ENCODE results near the gene CYP11A1.
A peak's percentile ranks its signal among the peaks of the same experiment; 100 is the strongest.

Gene CYP11A1

DNA sequence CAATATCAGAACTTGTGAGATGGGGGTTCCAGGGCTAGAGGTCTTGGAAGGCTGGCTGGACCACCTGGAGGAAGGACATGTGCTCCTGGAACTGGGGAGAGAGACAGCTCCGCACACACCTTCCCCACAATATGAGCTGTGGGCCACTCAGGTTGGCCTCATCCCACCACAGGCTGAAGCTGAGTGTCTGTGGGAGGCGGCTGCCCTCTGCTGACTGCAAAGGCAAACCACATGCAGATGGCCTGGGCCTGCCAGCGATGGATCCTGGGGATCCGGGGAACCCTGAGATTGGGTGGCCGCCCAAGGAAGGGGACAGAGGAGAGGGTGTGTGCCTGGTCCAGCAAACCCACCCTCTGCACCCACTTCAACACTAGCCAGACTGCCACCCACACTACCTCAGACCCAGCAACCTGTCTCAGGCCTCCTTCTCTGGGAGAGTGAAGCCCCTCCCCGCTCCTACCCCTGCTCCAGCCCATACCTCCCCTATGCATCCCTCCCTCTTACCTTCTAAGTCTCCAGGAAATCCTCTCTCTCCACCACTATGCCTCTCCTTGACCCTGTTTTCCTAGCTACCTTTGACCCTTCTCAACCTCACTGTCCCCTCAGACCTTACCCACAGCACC, 44.8 kb downstream of the CYP11A1 start:
- DNase-seq (ENCODE audit: low spot score) = peak; percentile 35

DNA sequence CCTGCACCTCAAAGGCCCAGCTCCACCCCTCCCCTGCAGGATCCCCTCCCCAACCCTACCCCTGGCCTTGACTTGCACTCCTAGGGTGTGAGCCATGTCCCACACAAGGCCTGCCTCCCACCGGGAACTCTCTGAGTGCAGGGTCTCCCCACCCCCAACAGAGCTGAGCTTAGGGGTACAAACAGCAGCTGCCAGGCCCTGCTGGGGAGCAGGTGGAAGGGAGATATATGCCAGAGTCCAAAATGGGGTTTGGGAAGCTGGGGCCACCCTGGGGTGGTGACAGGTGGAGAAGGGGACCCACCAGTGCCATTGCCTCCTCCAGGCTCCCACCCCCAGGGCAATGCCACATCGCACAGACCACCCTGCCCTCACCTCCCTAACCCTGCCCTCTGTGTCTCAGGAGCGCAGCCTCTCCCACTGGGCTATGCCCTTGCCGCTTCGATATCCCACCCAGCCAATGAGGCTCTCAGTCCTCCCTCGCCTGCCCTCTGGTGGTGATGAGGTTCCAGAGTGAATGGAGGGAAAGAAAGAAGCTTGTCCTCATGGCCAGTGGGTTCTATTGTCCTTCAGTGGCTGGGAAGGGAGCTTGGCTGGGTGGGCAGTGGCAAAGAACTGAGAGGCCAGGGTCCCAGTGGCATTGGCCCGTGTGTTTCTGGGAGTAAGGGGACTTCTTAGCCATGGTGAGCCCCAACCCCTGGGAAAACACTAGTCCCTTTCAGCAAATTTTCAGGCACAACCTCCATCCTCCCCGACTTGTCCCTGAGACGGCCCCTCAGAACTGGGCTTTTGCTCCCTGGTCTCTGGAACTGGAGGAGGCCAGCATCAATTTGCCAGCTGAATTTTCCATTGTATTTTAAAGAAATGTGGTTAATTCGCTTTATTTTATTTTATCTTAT, 46.8 kb downstream of the CYP11A1 start:
- peak; percentile 30 for DNase-seq (ENCODE audit: low spot score)

DNA sequence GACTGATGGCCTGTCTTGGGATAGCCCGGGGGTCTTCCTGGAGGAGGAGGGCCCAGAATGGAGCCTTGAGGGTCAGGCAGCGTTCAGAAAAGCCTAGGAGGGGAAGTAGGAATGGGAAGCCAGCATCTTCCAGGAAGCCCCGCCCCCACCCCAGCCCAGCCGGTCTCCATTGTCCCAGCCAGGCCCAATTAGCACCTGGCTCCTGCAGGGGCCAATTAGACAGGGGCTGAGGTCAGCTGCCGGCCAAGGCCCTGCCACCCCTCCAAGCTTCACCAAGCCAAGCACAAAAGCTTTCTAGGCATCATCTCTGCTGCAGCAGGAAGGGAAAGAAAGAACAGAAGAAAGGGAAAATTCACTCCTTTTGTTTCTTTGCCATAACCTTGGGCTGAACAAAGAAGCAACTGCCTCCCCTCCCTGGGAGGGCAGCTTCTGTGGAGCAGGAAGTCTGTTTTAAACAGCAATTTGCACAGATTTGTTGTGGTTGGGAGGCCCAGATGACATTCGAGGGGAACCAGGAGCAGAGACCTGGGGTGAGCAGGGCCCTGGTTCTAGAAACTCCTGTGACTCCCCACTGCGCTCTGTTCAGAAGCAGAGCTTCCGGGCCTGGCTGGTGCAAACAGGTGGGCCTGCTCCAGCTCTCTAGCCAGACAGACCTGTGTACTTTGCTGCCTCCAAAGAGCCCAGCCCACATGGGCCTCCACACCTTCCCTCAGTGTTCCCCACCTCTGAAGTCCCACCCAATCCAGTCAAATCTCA, 47.7 kb downstream of the CYP11A1 start:
- DNase-seq (ENCODE audit: low spot score) = no peak

DNA sequence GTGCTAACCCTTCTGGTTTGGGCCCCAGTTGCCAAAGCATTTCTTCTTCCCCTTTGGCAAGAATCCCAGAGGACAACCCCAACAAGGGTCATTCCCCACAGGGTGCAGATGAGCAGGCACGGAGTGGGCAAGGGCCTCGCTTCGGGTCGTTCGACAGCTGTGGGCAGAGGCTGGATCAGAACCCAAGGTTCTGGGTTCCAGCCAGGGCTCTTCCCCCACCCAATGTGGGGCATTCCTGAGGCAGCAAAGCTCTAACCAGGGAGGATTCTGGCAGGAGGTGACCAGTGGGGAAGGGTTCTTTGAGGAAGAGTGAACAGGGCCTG, 48.3 kb downstream of the CYP11A1 start:
- no peak for DNase-seq (ENCODE audit: low spot score)

DNA sequence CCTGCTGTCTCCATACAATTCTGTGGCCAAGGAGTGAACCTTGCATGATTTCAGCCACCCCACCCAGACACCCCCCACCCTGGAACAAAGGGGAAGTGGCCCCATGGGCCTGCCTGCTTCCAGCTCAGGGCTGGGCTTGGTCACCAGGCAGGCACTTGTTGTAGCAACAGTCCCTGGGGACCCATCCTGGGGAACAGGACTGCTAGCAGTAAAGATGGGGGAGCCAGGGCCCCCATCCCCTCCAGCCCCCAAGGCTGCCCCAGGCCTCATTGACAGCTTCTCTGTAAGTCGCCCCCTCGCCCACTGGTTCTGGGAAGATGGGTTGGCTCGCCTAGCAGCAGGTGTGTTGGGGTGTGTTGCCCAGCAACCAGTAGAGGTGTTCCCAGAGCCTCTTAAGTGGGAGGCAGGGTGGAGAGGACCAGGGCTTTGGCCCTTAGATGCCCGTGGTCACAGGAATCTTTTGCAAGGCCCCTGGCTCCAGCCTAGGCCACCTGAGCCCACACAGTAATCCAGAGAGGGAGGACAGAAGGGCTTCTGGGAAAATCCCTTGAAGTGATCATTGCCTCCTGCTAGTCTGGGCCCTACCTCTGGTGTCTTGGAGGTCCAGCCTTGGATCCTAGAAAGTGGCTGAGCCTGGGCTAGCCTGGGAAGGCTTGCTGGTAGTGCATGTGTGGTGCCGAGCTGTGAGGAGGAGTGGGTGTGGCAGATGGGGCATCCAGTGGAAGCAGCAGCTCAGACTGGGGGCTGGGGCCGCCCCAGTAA, 48.9 kb downstream of the CYP11A1 start:
- no peak for DNase-seq (ENCODE audit: low spot score)

DNA sequence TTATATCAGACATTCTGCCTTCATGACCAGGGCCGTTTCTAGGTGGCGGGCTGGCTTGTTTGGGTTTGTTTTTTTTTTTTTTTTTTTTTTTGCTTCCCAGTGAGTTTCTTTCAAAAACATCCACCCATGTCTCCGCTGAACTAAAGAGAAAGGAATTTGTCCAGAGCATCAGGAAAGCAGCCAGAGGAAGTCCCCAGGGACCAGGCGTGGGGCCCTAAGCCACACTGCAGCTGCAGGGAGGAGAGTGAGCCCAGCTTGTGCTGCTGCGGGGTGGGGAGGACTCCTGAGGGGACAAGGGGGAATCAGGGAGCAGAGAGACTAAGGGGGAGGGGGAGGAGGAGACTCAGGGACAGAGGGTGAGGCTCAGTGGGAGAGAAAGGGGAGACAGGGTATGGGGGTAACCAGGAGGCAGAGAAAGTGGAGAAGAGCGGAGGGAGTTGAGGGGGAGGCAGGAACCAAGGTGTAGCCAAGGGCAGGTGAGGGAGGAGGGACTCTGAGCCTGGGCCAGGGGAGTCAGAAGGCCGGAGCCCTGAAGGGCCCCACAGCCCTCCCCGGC, 49.5 kb downstream of the CYP11A1 start:
- peak; percentile 13 for DNase-seq (ENCODE audit: low spot score)

DNA sequence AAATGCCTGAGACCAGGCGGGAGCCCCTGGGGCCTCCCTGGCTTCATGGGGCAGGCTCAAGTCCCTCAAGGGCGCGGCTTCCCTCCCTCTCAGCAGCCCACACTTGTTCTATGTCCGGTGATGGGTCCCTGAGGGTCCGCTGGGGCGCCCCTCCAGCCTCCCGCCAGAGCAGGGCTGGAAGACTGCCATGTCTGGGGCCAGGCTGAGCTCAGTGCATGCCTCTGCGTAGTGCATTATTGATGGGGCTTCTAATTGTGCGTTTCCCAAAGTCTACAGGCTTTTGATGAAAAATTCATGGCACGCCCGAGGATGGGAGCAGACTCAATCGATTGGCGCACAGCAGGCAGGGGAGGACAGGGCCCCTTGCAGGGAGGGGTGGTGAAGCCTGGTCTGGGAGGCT, 51.3 kb downstream of the CYP11A1 start:
- no peak for DNase-seq (ENCODE audit: low spot score)

DNA sequence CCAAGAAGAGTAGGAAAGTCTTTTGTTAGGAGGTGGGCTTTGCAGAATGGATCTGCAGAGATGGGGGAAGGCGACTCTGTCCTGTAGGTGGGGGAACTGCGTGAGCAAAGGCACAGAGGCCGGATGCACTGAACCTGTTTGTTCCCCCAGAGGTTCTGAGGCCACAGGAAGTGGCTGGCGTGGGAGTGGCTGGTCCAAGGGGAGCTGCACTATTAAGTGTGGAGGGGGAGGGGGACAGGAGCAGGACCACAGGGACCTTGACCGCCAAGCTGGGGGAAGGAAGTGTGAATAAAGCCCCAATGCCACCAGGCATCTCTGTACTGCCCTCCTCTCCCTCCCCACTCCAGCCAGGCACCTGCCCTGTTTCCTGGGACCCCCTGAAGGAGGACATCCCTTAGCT, 51.8 kb downstream of the CYP11A1 start:
- no peak for DNase-seq (ENCODE audit: low spot score)

DNA sequence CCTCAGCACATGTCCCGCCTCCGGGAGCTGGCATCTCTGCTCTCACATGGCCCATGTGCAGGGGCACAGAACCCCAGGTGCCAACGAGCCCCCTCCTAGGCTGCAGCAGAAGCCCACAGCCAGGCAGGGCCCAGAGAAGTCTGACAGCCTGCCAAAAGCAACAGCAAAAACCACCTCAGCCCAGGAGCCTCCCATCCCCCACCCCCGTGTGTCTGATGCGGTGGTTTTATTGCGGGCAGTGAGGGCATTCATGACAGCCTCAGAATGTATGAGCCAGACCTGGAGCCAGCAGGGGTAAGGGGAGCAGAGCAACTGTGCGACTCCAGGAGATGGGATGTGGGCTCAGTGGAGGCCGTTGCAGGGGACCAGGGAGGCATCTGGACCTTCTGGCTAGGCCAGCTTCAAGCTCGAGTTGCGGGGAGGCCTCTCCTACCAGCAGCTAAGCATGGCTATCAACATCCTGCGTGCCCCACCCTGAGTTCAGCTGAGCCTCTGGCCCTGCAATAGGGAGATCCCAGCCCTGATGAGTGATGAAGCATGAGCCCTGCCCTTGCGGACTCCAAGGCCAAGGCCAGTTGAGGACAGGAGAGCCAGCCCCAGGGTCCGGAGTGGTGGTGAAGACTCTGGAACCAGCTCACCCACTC, 52.5 kb downstream of the CYP11A1 start:
- no peak for DNase-seq (ENCODE audit: low spot score)

DNA sequence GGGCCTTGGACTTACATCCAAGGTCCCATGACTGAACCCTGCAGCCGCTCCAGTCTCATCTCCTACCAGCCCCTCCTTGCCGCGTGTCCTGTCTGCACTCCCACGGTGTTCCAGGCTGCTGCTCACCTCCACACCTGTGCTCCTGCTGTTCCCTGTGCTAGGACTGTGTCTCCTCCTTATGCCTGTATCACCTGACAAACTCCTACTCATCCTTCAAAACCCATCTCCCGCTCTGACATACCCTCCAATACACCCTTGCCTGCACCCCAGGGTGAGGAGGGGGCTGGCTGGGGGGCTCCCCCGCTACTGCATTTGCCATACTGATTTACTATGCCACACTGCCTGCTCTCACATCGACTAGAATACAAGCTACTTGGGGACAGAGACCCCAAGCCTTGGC, 53.6 kb downstream of the CYP11A1 start:
- no peak for DNase-seq (ENCODE audit: low spot score)

DNA sequence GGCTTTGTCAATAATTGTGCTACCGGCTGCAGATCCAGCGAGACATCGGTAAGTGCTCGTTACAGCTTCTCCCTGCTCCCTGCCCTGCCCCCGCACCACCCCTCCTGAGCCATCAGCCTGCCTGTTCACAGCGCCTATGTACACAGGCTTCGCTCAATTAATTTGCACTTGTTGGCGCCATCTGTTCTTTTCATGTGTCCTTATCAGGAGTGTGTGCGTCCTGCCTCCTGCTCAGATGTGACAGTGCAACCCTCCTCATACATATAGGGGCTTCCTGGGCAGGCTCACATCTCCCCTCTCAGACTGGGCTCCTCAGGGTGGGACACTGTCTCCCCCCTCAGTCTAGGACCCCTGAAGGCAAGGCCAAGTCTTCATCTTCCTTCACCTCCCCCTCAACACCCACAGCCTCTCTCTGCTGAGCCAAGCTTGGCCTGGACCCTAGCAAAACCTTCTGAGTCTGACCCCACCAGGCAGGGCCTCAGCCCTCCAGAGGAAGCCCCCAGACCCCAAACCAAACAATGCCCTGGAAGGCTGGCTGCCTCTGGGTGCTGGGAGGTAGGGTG, 54.9 kb downstream of the CYP11A1 start:
- no peak for DNase-seq (ENCODE audit: low spot score)

DNA sequence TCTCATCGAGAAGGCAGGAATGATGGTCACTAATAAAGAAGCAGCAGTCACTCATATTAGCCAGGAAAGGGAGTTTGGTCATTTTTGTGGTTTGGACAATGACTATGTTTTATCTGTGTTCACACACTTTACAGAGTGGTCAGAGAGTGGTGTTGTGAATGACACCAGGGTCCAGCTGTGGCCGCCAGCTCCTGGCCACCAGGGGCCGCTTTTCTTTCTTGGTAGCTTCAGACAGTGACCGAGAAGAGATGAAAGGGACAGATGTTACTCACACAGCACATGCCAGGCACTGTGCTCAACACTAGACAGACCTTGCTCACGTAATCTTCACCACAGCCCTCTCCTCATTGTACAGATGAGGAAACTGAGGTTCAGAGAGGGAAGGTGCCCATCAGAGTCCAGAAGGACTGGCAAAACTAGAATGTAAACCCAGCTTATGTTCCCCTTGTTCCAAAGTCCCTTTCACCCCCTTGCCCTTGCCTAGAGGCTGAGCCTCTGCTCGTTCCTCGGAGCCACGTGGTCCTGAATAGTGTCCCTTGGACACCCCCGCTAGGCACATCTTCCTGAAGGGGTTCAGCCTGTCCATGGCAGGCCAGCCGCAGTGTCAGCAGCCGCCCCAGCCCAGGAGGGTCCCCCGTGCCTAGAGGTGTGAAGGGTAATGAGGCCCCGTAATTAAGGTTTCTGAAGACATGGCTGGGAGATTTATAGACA, 55.6 kb downstream of the CYP11A1 start:
- no peak for DNase-seq (ENCODE audit: low spot score)

DNA sequence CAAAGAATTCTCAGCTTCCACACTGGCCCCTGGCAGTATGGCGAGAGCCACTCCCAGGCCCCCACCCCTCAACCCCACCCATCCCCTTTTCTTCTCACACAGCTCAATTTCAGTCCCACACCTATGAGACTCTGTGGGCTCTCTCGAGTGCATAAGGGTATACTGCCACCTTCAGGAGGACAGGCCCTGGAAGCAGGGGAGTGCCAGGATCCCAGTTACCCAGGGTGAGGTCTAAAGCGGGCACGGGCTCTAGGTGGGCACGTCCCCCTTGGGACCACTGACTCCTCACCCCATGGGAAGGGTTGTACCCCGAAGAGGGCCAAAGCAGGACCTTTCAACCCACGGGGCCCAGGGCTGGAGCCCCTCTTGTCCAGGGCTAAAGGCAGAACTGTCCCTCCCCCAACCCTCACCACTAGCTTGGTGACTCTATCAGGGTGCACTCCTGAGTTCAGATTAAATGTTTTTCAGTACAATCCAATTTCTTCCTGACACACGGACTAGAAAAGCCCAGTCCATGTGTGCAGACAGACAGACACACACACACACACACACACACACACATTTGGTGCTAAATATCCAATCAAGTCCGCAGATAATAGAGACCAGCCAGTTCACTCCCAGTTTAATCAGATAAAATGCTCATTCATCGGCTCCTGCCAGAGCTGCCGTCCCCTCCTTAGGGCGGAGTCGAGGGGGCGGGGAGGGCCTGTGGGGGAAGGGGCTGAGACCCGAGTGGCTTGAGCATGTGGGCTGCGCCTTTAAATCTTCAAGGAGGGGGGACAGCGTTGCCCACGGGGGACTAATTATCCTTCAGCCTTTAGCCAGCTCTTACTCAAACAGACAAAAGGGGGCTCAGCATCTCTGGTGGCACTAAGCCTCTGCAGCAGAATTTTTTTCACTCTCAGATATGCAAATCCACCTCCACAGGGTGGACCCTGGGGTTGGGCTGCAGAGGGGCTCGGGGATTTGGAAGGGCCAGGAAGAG, 59.3 kb downstream of the CYP11A1 start:
- peak; percentile 48 for DNase-seq (ENCODE audit: low spot score)

DNA sequence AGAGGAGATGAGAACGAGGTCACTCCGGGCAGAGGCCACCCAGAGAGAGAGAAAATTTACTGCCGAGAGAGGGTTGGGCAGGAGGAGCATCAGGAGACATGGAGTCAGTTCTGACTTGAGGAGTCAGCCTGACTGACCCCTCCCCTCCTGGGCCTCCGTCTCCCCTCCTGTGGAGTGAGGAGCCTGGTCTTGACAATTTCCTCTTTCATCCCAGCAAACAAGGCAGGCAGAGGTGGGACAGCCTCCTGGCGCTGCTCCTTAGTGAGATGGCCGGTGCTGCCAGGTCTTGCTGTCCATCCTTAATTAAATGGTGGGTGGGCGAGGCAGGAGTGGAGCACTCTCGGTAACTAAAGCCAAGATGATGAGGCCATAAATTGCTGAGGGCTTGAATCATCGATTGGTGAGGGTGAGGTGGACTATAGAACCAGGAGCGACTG, 60.6 kb downstream of the CYP11A1 start:
- DNase-seq (ENCODE audit: low spot score) = no peak

DNA sequence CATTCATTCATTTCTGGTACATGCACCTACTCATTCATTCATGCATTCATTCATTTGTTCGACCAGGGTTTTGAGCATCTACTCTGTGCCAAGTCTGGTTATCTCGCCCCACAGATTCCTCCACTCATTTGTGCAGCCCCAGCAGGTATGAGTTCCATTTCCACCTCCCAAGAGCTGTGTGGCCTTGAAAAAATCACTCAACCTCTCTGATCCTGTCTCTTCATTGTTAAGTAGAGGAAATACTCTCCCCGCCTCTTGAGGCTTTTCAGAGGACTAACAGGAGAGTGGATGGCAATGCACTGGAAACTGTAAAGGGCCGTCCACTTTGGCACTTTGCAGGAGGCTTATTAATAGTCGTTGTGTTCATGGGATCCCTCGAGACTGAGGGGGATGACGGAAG, 61.8 kb downstream of the CYP11A1 start:
- DNase-seq (ENCODE audit: low spot score) = no peak

DNA sequence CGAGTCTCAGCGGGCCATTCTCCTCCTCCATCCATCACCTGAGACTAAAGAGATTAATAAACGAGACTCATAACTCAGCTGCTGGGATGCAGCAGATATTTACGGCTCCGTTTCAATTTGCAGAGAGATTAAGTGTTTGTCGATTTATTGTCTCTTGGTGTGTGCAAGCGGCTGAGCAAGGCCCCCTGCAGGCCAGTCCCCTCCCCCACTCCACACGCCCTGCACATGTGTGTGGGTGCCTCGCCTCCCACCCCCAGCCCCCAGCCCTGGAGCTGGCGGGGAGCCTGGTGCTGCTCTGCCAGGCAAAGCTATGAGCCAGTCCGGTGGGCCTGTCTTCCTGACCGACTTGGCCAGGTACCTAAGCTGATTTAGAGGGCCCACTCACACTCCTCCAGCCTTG, 63.0 kb downstream of the CYP11A1 start:
- no peak for DNase-seq (ENCODE audit: low spot score)

DNA sequence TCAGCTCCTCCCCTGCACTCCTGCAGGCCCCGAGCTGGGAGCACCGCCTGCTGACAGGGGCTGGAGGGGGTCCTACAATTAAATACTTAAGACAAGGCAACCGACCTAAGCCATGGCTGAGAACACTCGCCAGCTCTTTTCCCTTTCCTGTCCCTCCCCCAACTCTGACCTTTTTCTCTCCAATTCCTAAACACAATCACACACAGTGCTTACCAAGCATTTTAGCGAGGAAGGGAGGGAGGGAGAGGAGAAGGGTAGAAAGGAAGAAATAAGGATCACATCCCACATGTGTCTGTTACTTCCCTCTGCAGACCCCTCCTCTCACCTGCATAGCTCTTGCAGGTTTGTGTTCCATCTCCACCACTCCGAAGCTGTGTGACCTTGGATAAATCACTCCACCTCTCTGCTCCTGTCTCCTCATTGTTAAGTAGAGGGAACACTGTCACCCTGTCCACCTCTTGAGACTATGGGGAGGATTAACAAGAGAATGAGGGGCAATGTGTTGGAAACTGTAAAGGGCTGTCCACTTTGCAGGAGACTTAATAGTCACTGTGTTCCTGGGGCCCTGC, 63.6 kb downstream of the CYP11A1 start:
- DNase-seq (ENCODE audit: low spot score) = no peak

DNA sequence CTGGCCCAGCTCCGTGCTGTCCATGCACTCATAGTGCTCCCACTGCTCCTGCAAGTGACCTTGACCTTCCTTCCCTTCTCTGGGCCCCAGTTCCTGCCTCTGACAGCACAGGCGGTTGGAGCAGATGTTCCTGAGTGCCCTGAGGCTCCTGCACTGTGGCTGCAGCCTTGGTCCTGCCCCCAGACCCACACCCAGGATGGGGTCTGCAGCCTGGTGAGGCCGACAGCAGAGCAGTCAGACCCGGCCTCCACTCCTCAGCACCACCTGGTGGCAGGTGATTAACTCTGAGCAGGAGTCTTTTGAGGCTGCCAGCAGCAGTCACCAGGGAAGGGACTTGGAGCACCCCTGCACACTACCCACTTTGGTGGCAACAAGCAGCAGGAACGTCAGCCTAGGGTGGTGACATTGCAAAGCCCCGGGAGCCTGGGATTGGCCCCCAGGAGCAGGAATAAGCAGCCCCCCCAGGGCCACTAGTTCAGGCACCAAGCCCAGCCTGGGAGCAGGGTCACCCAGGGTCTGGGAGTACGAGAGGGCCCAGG, 64.6 kb downstream of the CYP11A1 start:
- DNase-seq (ENCODE audit: low spot score) = peak; percentile 24

Data from COLO829 (cell line).